Fibroblast of the conjunctiva (primary cell): ENCODE results near the gene XRRA1.
A peak's percentile ranks its signal among the peaks of the same experiment; 100 is the strongest.

Source experiments
- DNase-seq: peaks from one replicate; pipeline ENCODE4 v3.0.0-alpha.2; 2010; ENCODE audit warnings: low read depth

The XRRA1 gene

GRCh38 chr11:74950374-74950969 lies 1.6 kb upstream of the XRRA1 start:
- DNase-seq, result no peak

- no peak for DNase-seq
Measured at GRCh38 chr11:74949753-74950137, 854 bp upstream of the XRRA1 start.

DNA sequence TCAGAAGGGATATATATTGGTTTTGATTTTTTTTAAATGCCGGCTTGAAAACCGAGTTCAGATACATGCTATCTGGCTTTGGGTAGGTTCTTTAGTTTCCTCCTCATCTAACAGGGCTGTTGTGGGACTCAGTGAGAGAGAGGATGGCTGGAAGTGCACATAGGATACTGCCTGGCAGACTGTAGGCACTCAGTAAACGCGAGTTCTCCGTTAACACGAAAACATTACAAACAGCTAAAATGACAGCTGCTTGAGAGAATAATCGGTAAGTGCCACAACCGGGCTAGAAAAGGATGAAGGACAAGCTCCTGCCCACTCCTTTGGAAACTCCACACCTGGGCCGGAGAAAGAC lies 369 bp downstream of the XRRA1 start:
- DNase-seq, result no peak

- DNase-seq, result no peak
Measured at GRCh38 chr11:74942073-74942759, 6.7 kb downstream of the XRRA1 start.

- no peak for DNase-seq
Measured at GRCh38 chr11:74941492-74941891, 7.4 kb downstream of the XRRA1 start.

DNA sequence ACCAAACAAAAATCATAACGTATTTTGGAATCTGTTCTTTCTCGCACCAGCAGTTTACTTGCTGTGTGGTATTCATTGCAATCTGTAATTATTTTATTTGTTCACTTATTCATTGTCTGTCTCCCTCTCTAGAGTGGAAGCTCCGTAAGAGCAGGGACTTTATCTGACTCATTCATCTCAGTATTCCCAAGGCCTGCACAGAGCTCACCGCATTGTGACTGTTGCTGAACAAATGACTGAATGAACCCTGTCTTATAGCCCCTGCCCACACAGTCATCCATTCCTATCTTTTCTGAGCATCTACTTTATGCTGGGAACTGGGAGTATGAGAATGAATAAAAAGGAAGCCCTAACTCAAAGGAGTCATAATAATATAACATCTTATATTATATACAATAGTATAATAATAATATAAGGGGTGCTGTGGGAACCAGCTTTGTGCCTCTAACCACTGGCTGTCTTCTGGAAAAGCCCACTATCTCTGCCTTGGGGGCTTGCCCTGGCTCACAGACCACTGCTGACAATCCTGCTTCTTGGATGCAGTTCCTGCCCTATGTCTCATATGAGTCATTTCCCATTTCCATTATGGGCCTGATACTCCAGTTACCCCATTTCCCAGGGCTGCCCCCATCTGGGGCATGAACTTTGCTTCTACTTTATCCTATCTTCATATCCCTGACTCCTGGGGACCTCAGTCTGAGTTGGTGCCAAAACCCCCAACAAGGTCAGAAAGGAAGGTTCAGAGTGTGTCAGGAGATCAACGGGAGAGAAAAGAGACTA lies 11.0 kb downstream of the XRRA1 start:
- no peak for DNase-seq

DNA sequence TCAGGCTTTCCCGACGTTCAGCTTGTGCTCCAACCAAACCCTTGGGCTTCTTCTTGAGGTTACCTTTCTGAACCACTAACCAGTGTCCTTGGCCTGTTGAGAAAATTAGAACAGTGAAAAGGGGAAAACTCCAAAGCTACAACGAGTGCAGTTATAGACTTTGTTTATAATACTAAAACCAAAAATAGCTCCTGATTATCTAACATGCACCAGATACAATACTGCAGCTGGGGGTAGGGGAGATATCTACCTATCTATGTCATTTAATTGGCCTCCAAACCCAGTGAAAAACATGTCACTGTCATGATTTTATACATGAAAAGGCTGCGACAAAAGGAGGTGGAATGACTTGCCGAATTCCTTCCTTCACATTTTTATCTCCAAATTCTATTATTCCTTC lies 11.9 kb downstream of the XRRA1 start:
- DNase-seq, result no peak

DNA sequence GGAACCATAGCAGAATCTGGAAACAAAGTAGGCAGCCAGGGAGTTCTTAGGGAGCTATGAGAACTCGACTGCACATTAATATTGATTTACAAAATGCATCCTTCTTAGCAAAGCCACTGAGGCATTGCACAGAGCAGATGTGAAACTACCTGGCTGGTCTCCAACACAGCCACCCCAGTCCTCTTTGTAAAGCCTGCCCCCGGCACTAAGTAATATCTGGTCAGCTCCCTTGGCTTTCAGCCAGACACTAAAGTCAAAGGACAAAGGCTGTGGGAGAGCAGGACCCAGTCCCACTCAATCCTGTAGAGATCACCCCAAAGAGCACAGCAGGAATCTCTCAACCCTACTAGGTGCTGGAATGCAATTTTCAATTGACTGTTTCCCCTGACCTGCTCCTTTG lies 12.8 kb downstream of the XRRA1 start:
- DNase-seq, result no peak

- no peak for DNase-seq
Measured at GRCh38 chr11:74935285-74935684, 13.6 kb downstream of the XRRA1 start.

DNA sequence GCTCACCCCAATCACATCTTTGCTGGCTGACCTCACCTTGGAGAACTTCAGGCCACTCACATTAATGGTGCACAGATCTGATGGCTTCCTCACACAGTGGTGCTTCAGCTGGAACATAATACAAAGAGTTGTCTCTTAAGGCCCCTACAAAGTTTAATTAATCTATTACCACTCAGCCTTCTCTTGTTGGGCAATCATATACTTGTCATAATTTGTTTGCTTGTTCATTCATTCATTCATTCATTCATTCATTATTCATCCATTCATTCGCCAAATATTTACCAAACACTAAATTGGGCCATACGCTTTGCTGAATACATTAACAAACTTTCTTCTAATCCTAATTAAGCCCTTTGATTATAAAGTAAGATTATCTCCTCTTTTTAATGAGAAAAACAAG lies 15.1 kb downstream of the XRRA1 start:
- DNase-seq, result no peak

GRCh38 chr11:74932797-74933196 lies 16.1 kb downstream of the XRRA1 start:
- no peak for DNase-seq

DNA sequence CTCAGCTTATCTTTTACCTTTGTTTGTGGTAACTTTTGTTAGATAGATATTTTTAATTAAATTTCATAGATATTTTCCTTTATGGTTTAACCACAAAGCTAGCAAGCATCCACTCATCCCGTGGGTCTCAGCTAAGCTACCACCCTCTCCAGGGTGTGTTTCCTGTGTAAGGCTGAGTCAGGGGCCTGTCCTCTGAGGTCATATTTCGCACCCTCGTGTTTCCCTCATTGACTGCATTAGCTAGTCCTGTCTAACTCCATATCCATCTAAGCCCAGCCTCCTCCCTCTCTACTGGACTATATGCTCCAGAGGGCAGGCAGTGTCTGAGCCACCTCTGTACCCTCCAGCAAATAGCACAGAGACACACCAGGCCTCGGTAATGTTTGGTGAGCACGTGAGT lies 16.7 kb downstream of the XRRA1 start:
- no peak for DNase-seq

GRCh38 chr11:74929431-74930363 lies 19.2 kb downstream of the XRRA1 start:
- DNase-seq, result peak; percentile 92

GRCh38 chr11:74927496-74927895 lies 21.4 kb downstream of the XRRA1 start:
- DNase-seq, result no peak

GRCh38 chr11:74926304-74927030 lies 22.4 kb downstream of the XRRA1 start:
- no peak for DNase-seq

- DNase-seq, result no peak
Measured at GRCh38 chr11:74925281-74925680, 23.6 kb downstream of the XRRA1 start.

DNA sequence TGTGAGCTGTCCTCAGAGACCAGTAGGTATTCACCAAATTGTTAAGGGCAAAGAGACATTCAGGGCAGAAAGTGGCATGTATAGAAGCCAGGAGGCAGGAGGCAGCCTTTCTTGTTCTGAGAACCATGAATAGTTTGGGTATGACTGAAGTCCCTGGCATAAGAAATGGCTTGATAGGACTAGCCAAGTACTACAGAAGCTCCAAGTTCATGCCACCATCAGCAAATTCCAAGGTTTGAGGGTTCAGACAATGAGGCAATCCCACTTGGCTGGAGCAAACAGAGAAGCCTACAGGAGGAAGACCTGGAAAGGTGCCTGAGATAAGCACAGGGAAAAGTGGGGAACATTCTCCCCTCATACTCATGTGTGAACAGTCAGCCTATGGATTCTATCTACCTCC lies 25.8 kb downstream of the XRRA1 start:
- no peak for DNase-seq

DNA sequence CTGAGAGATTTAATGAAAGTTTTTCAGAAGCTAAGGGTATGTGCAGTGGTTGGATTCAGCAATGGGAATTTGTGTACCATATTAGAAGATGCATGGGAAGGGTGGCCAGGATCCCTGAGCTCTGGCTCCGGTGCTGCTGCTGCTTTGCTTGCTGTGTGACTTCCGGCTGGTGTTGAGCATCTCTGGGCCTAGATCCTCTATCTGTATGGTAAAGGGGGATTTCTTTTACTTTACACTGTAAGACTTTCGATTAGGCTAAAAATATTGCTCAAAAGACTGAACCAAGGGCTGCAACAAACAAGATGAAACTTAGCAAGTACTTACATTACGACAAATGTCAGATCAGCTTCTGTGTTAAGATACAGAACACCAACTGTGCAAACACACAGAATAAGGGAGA lies 39.1 kb downstream of the XRRA1 start:
- no peak for DNase-seq

DNA sequence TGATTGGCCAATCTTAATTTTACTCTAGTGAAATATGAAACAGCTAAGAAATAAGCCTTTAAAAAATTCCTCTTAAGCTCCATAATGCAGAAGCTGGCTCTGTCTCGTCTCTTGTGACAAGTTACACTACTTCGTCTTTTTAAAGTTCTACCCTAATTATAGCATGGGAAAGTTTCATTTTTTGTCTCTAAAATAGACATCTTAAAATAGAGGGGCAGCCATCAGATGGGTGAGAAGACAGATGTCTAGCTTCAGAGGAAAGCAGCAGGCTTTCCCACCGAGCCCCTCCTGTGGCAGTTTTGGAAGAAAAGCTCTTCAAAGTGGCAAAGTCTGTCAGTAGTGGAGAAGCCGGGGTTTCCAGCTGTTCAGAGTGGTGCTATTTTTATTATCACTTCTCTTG lies 39.5 kb downstream of the XRRA1 start:
- no peak for DNase-seq

DNA sequence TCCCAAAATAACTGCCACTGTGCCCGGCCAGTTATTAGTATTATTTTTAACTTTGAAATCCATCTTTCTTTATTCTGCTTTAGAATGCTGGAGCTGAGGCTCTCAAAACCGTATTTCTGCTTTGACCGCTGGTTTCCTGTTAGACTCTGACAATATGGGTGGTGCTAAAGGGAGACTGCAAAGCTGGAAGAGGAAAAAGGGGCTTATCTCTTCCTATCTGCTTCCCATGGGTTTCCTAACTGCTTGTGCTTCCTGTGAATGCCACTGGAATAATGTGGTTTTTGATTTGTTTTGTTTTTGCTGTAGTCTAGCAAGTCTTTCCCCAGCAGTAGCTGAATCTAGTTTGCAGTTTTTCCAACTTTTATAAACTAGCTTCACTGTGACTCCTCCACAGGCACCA lies 43.6 kb downstream of the XRRA1 start:
- DNase-seq, result no peak

- no peak for DNase-seq
Measured at GRCh38 chr11:74902342-74902741, 46.5 kb downstream of the XRRA1 start.

DNA sequence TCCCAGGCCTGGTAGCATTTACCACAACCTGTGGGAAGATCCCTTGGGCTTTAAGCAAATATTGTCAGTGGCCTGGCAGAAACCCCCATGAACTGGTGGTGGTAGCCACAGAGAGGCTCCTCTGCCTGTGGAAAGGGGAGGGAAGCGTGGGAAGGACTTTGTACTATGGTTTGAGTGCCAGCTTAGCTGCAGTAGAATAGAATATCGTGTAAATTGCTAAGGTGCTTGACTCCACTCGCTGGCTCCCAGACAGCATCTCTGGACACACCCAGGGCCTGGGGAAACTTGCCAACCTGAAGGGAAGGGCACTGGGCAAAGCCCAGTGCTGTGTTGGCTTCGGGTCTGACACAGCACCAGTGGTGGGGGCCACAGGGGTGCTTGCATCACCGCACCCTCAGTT lies 52.6 kb downstream of the XRRA1 start:
- DNase-seq, result no peak
